ENCODE measurements around the gene CIDEA. TPM values are rescaled to one million over a fixed set of nuclear protein-coding genes. Genes with fewer than 3 reads are reported as not detected.

The CIDEA gene
- total and polyA plus RNA-seq, 4 donors: 0.38 to 1.0 (median 0.47) TPM

Small RNAs within 50 kb of the gene (small RNA-seq; reads per million reads assigned to genes)
- not detected for gene RNU6-170P (ENCODE audit: low replicate concordance)

Other genes with a start within 250 kb of the CIDEA start
- under 1 TPM; 0.06 to 0.10 TPM for gene ANKRD62, start 160.5 kb upstream of the CIDEA start, total RNA-seq
- under 1 TPM; 0.08 to 0.14 TPM for gene ANKRD62, start 160.5 kb upstream of the CIDEA start, polyA plus RNA-seq (ENCODE audit: insufficient read length in 2 of 2)
- 100 to 1,000 TPM; 107 to 163 TPM for gene TUBB6, start 53.9 kb downstream of the CIDEA start, total RNA-seq
- gene TUBB6, start 53.9 kb downstream of the CIDEA start, polyA plus RNA-seq (ENCODE audit: insufficient read length in 2 of 2): 10 to 100 TPM; 42.9 to 67.2 TPM
- 10 to 100 TPM; 51.6 to 55.8 TPM for gene AFG3L2, start 122.9 kb downstream of the CIDEA start, total RNA-seq
- gene AFG3L2, start 122.9 kb downstream of the CIDEA start, polyA plus RNA-seq (ENCODE audit: insufficient read length in 2 of 2): 10 to 100 TPM; 44.7 to 48.4 TPM
- gene PRELID3A, start 153.6 kb downstream of the CIDEA start, total RNA-seq: 1 to 10 TPM; 3.5 to 9.0 TPM
- gene PRELID3A, start 153.6 kb downstream of the CIDEA start, polyA plus RNA-seq (ENCODE audit: insufficient read length in 2 of 2): 10 to 100 TPM; 12.6 to 20.8 TPM

All from spinal cord (tissue), 4 donors.